Sigmoid colon (tissue), 4 donors: Measurements from ENCODE around the gene OR13G1.

ENCODE experiments used
- CTCF ChIP-seq, 4 experiments: fragments of 450-650 bp in 3 of 4; fragments of 200-600 bp in 1 of 4; IDR thresholded peaks; one replicate each; pipeline ENCODE4 v1.5.1; 2016 to 2019; ENCODE audit warnings: antibody characterized with exemption in 4 of 4, mild to moderate bottlenecking in 3 of 4, moderate library complexity in 2 of 4
- EP300 ChIP-seq, 4 donors: sonication (generic); formaldehyde crosslinking; IDR thresholded peaks; one replicate each; pipeline ENCODE4 v1.6.1; 2017; ENCODE audit warnings: antibody characterized with exemption in 4 of 4
- POLR2A ChIP-seq, 2 donors: fragments of 450-650 bp; IDR thresholded peaks; one replicate each; pipeline ENCODE4 v1.6.1; 2016; ENCODE audit warnings: antibody characterized with exemption in 2 of 2, mild to moderate bottlenecking in 2 of 2, moderate library complexity in 2 of 2

- TF ChIP-seq EP300 (IDR thresholded peaks at IDR 0.05) (no peak), CTCF (IDR thresholded peaks at IDR 0.05) (no peak), POLR2A (IDR thresholded peaks at IDR 0.05) (no peak)
Measured at GRCh38 chr1:247656221-247656875, 23.2 kb downstream of the OR13G1 start.
